Measurements from ENCODE around the gene DEFB124. TPM values are rescaled to one million over a fixed set of nuclear protein-coding genes. Genes with fewer than 3 reads are reported as not detected.

Gene DEFB124
- total RNA-seq, 1 donor, result not detected

GRCh38 chr20:31415653-31416052 is 59.3 kb downstream of the DEFB124 start:
- no peak overlapping the region for H3K4me3 ChIP-seq (ENCODE audit: low read depth, low read length)
- no peak for DNase-seq (ENCODE audit: low read depth)
- no peak for TF ChIP-seq CTCF (IDR thresholded peaks at IDR 0.05; ENCODE audit: insufficient read depth, low read depth, low read length)

Other genes starting within 250 kb of the DEFB124 start
- not detected in 2 replicates for gene DEFB115, start 217.5 kb downstream of the DEFB124 start, total RNA-seq
- gene DEFB116, start 166.5 kb downstream of the DEFB124 start, total RNA-seq, result not detected in 2 replicates
- not detected in 2 replicates for gene DEFB118, start 106.5 kb downstream of the DEFB124 start, total RNA-seq
- gene DEFB119, start 84.5 kb downstream of the DEFB124 start, total RNA-seq, result not detected in 2 replicates
- gene DEFB121, start 68.9 kb downstream of the DEFB124 start, total RNA-seq, result not detected in 2 replicates
- not detected in 2 replicates for gene DEFB123, start 34.5 kb downstream of the DEFB124 start, total RNA-seq
- not detected in 2 replicates for gene REM1, start 161 bp upstream of the DEFB124 start, total RNA-seq
- gene HM13, start 39.3 kb upstream of the DEFB124 start, total RNA-seq, result 70.5 and 91.1 TPM in 2 replicates
- 18.0 and 27.2 TPM in 2 replicates for gene ID1, start 130.2 kb upstream of the DEFB124 start, total RNA-seq
- gene COX4I2, start 162.8 kb upstream of the DEFB124 start, total RNA-seq, result not detected in 2 replicates
- gene BCL2L1, start 247.7 kb upstream of the DEFB124 start, total RNA-seq, result 82.8 and 113 TPM in 2 replicates

Measured in fibroblast of villous mesenchyme (primary cell).